GM12878 (cell line): ENCODE measurements around the gene PHACTR3. TPM values are rescaled to one million over a fixed set of nuclear protein-coding genes. Genes with fewer than 3 reads are reported as not detected.

ENCODE experiments used
- ATAC-seq: fragments of 200-7000 bp; cut with Tn5 transposase; 3 replicates; pipeline ENCODE4 v1.9.1; 2020; ENCODE audit warnings: mild to moderate bottlenecking, moderate library complexity
- BruUV-seq: library from RNA; stranded (reverse); fragments of 400-500 nt; replicated peaks from 2 replicates; lab custom pipeline; 2021; lab: Mats Ljungman, UMichigan
- CTCF ChIA-PET: fragments of 300-600 bp; sonication (Branson Sonifier 250); formaldehyde crosslinking; extraction: SDS; loops from one replicate; lab custom pipeline; 2021; ENCODE audit warnings: inconsistent platforms; lab: Yijun Ruan, JAX
- POLR2A ChIA-PET: fragments of 350-600 bp; formaldehyde crosslinking; extraction: SDS; loops from one replicate; lab custom pipeline; 2021; ENCODE audit warnings: inconsistent platforms; lab: Charles Lee
- RAD21 ChIA-PET: fragments of 300-600 bp; sonication (Branson Sonifier 250); formaldehyde crosslinking; loops from one replicate; lab custom pipeline; 2023; ENCODE audit warnings: antibody characterized with exemption; ENCODE audit not compliant: unreplicated experiment; lab: Charles Lee
- SMC1A ChIA-PET: fragments of 300-600 bp; sonication (Branson Sonifier 250); formaldehyde crosslinking; loops from one replicate; lab custom pipeline; 2023; ENCODE audit not compliant: unreplicated experiment, uncharacterized antibody; lab: Charles Lee
- DNase-seq: peaks from one replicate; pipeline ENCODE4 v3.0.0-alpha.2; 2011; ENCODE audit warnings: low read depth, low spot score
- FAIRE-seq: peaks from 3 replicates; lab custom pipeline; 2011; peaks lifted over from hg19 to GRCh38; lab: Jason Lieb, UNC
- H2AFZ ChIP-seq: 2 replicates; pipeline ENCODE4 v1.6.0; 2011; ENCODE audit warnings: low read depth, low read length, control low read depth; ENCODE audit not compliant: control insufficient read depth
- H3K27ac ChIP-seq: 2 replicates; pipeline ENCODE4 v1.5.1; 2011; ENCODE audit warnings: control low read depth; ENCODE audit not compliant: control insufficient read depth, insufficient read depth
- H3K27me3 ChIP-seq, 2 experiments: replicated peaks in 1 of 2; 2 replicates each; pipeline versions ENCODE4 v1.6.0 to v1.6.1; 2011; ENCODE audit warnings: low read length in 1 of 2; ENCODE audit not compliant: control insufficient read depth in 2 of 2, insufficient read depth in 2 of 2
- H3K36me3 ChIP-seq, 2 experiments: 2 replicates each; pipeline ENCODE4 v1.5.1; 2011; ENCODE audit warnings: low read length in 1 of 2; ENCODE audit not compliant: control insufficient read depth in 2 of 2, insufficient read depth in 2 of 2
- H3K4me1 ChIP-seq: 2 replicates; pipeline ENCODE4 v1.6.1; 2011; ENCODE audit warnings: mild to moderate bottlenecking, low read length, moderate library complexity, mixed read lengths; ENCODE audit not compliant: control insufficient read depth, insufficient read depth
- H3K4me2 ChIP-seq: 2 replicates; pipeline ENCODE4 v1.6.0; 2011; ENCODE audit warnings: control low read depth; ENCODE audit not compliant: control insufficient read depth, insufficient read depth
- H3K4me3 ChIP-seq: fragments of 200-600 bp; sonication (generic); 2 replicates; pipeline ENCODE4 v1.5.1; 2016
- H3K79me2 ChIP-seq: 2 replicates; pipeline ENCODE4 v1.6.0; 2011; ENCODE audit warnings: low read length; ENCODE audit not compliant: control insufficient read depth, insufficient read depth
- H3K9ac ChIP-seq: 2 replicates; pipeline ENCODE4 v1.8.0; 2011; ENCODE audit warnings: low read length, control low read depth, mixed read lengths; ENCODE audit not compliant: control insufficient read depth, insufficient read depth
- H3K9me3 ChIP-seq: replicated peaks from 3 replicates; pipeline ENCODE4 v1.5.1; 2011; ENCODE audit warnings: mild to moderate bottlenecking, low read length; ENCODE audit not compliant: control insufficient read depth, insufficient read depth
- H4K20me1 ChIP-seq: 2 replicates; pipeline ENCODE4 v1.6.0; 2011; ENCODE audit not compliant: control insufficient read depth, insufficient read depth
- ASH2L ChIP-seq: fragments of 300-600, 200-600 bp; sonication (generic); IDR thresholded peaks from 2 replicates; pipeline ENCODE4 v1.6.1; 2017; ENCODE audit warnings: low read depth, mild to moderate bottlenecking, borderline replicate concordance
- BCL11A ChIP-seq: IDR thresholded peaks from 2 replicates; pipeline ENCODE4 v1.6.1; 2011; ENCODE audit warnings: low read depth, low read length
- BCLAF1 ChIP-seq: fragments of 450-650 bp; IDR thresholded peaks from 2 replicates; pipeline ENCODE4 v1.6.1; 2017; ENCODE audit warnings: antibody characterized with exemption, mild to moderate bottlenecking, moderate library complexity
- CBX3 ChIP-seq: fragments of 200-600 bp; sonication (generic); IDR thresholded peaks from 2 replicates; pipeline ENCODE4 v1.6.1; 2016; ENCODE audit warnings: low read depth, borderline replicate concordance
- CTCF ChIP-seq, 3 experiments: IDR thresholded peaks in 2 of 3; conservative IDR thresholded peaks in 1 of 3; 2 replicates each; pipeline ENCODE4 v1.5.1; 2011; ENCODE audit warnings: low read depth in 3 of 3, low read length in 3 of 3, mild to moderate bottlenecking in 3 of 3, control low read depth in 2 of 3, moderate library complexity in 2 of 3, inconsistent platforms in 1 of 3, mixed read lengths in 1 of 3; ENCODE audit not compliant: control insufficient read depth in 2 of 3, insufficient read depth in 1 of 3; ENCODE audit errors: extremely low read depth in 1 of 3
- JUND ChIP-seq: IDR thresholded peaks from 2 replicates; pipeline ENCODE4 v1.6.1; 2012; ENCODE audit warnings: low read depth, mild to moderate bottlenecking, low read length, improper control_type of control experiment, moderate library complexity
- KAT2A ChIP-seq: conservative IDR thresholded peaks from 2 replicates; pipeline ENCODE4 v1.6.1; 2011; ENCODE audit warnings: low read depth, low read length; ENCODE audit not compliant: control insufficient read depth
- NFYA ChIP-seq: IDR thresholded peaks from 2 replicates; pipeline ENCODE4 v1.6.1; 2011; ENCODE audit warnings: low read depth, mild to moderate bottlenecking, low read length, improper control_type of control experiment, borderline replicate concordance
- PAX5 ChIP-seq: IDR thresholded peaks from 2 replicates; pipeline ENCODE4 v1.6.1; 2011; ENCODE audit warnings: low read depth, low read length, borderline replicate concordance
- PRDM15 ChIP-seq: fragments of 450-650 bp; formaldehyde crosslinking; IDR thresholded peaks from 2 replicates; pipeline ENCODE4 v1.4.0; 2020; ENCODE audit warnings: mild to moderate bottlenecking, moderate library complexity
- RAD21 ChIP-seq: IDR thresholded peaks from 2 replicates; pipeline ENCODE4 v1.6.1; 2011; ENCODE audit warnings: mild to moderate bottlenecking, low read depth, low read length, moderate library complexity; ENCODE audit not compliant: insufficient read depth
- WGBS: methylation state at CpG from one replicate; pipeline ENCODE4 v1.1.6; 2016; ENCODE audit warnings: low lambda C conversion rate; ENCODE audit not compliant: insufficient replicate concordance, insufficient coverage; ENCODE audit errors: missing lambda C conversion rate; 5-methylcytosine and 5-hydroxymethylcytosine counted together
- in situ Hi-C: fragments of 300-500 bp; cut with MboI; formaldehyde crosslinking; loops from 9 replicates; pipeline ENCODE4 v1.14.3; 2018; ENCODE audit warnings: mixed read lengths
- intact Hi-C: fragments of 100-400 bp; cut with micrococcal nuclease; formaldehyde crosslinking; loops from one replicate; pipeline ENCODE4 v1.14.2; 2022; ENCODE audit not compliant: unreplicated experiment
- polyA plus RNA-seq, 11 experiments: library from polyadenylated mRNA; depleted of rRNA in 4 of 11; unstranded in 6 of 11; stranded (reverse) in 5 of 11; fragments of >200 nt; fragmentation: Nextera tagmentation in 4 of 11; fragmentation: Illumina TruSeq in 1 of 11; extraction: Ambion mirVana in 4 of 11; extraction: Trizol in 1 of 11; gene quantifications; 1 replicate in 1 of 11; 2 replicates in 10 of 11; pipeline versions ENCODE4 v1.2.1 to v1.2.3, GENCODE V29; 2011 to 2016; ENCODE audit warnings: inconsistent platforms in 2 of 11, missing spikeins in 2 of 11, low read depth in 1 of 11
- total RNA-seq, 4 experiments: library from RNA; depleted of rRNA in 3 of 4; stranded (reverse); fragments of >200 nt in 3 of 4; fragmentation: Illumina TruSeq in 1 of 4; extraction: Trizol in 1 of 4; gene quantifications; 2 replicates each; pipeline versions ENCODE4 v1.2.1 to v1.2.3, GENCODE V29; 2013 to 2021

Gene PHACTR3
- total and polyA plus RNA-seq, 10 of the 15 experiments (the other 5 are each of a cell fraction or from before 2014, with no cell fraction given) = 0.17 to 2.7 (median 0.27) TPM; not detected in 1

- TF ChIP-seq ASH2L (no peak), JUND (no peak), CBX3 (no peak), BCL11A (no peak), KAT2A (no peak), PRDM15 (CRISPR knock-in tag) (no peak)
Measured at GRCh38 chr20:59671661-59672471, 67.5 kb downstream of the PHACTR3 start (continued).

- Histone ChIP-seq H3K79me2 (no peaks in the 10 kb centered on the region), H3K4me2 (no peak overlapping the region), H3K27me3 (no peaks in the 10 kb centered on the region; a peak in 2 of 4 replicates), H3K27ac (no peak overlapping the region), H4K20me1 (no peaks in the 10 kb centered on the region), H2AFZ (no peak overlapping the region), H3K4me1 (no peaks in the 10 kb centered on the region), H3K36me3 (no peaks in the 10 kb centered on the region), H3K9me3 (no peaks in the 10 kb centered on the region), H3K4me3 (no peak overlapping the region), H3K9ac (no peak overlapping the region)
- WGBS = 35% methylated on average over 9 of the region's 9 CpGs
- RAD21 ChIA-PET = no interaction called here
- no peak for DNase-seq
- CTCF ChIA-PET = no interaction called here
- SMC1A ChIA-PET = no interaction called here
- no peak for ATAC-seq
- intact Hi-C loops = no loop called here
- no peak for FAIRE-seq
- no TSS peak for BruUV-seq
- POLR2A ChIA-PET = no interaction called here
- in situ Hi-C loops = no loop called here
- TF ChIP-seq NFYA = no peak
- TF ChIP-seq RAD21 = no peak
- no peak for TF ChIP-seq BCLAF1
- no peak for TF ChIP-seq CTCF (IDR thresholded peaks at IDR 0.05 in 2 of 3, conservative IDR thresholded peaks at IDR 0.05 in 1 of 3; ENCODE audit: control insufficient read depth in 2 of 3, extremely low read depth in 1 of 3, insufficient read depth in 1 of 3, low read depth in 3 of 3, low read length in 3 of 3)
- no peak for TF ChIP-seq PAX5
Measured at GRCh38 chr20:59672576-59672975, 68.2 kb downstream of the PHACTR3 start.
